Fibroblast of pulmonary artery (primary cell): ENCODE measurements around the gene GMDS.

ENCODE experiments used
- DNase-seq: peaks from one replicate; pipeline ENCODE4 v3.0.0-alpha.2; 2010; ENCODE audit warnings: low read depth
- H3K4me3 ChIP-seq: replicated peaks from 2 replicates; pipeline ENCODE4 v1.5.1; 2011; ENCODE audit warnings: low read depth, mild to moderate bottlenecking, control low read depth, low read length, moderate library complexity
- TF ChIP-seq, protein P1 (sequence below): IDR thresholded peaks from 2 replicates; pipeline ENCODE4 v1.5.1; 2011; ENCODE audit warnings: mild to moderate bottlenecking, control low read depth, low read length, inconsistent platforms; ENCODE audit errors: missing control alignments

GMDS gene

DNA sequence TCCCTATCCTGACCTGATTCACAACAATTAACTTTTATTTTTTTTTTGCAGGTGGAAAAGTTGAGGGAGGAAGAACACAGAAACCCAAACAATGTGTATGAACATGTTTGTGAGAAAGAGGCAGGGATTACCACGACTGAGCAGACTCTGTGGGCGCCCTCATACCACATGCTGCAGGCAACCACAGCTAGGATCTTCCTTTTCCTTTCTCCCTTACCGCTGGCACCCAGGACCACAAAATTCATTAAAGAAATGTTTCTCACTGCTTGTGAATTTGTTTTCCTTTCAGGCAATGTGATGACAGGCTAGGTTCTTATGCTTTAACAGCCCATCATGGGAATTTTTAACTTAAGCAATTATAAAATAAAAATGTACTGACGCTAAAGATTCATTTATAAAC lies 287.1 kb downstream of the GMDS start:
- DNase-seq: no peak
- no peak overlapping the region for H3K4me3 ChIP-seq
- TF ChIP-seq, protein P1, sequence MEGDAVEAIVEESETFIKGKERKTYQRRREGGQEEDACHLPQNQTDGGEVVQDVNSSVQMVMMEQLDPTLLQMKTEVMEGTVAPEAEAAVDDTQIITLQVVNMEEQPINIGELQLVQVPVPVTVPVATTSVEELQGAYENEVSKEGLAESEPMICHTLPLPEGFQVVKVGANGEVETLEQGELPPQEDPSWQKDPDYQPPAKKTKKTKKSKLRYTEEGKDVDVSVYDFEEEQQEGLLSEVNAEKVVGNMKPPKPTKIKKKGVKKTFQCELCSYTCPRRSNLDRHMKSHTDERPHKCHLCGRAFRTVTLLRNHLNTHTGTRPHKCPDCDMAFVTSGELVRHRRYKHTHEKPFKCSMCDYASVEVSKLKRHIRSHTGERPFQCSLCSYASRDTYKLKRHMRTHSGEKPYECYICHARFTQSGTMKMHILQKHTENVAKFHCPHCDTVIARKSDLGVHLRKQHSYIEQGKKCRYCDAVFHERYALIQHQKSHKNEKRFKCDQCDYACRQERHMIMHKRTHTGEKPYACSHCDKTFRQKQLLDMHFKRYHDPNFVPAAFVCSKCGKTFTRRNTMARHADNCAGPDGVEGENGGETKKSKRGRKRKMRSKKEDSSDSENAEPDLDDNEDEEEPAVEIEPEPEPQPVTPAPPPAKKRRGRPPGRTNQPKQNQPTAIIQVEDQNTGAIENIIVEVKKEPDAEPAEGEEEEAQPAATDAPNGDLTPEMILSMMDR: no peak

DNA sequence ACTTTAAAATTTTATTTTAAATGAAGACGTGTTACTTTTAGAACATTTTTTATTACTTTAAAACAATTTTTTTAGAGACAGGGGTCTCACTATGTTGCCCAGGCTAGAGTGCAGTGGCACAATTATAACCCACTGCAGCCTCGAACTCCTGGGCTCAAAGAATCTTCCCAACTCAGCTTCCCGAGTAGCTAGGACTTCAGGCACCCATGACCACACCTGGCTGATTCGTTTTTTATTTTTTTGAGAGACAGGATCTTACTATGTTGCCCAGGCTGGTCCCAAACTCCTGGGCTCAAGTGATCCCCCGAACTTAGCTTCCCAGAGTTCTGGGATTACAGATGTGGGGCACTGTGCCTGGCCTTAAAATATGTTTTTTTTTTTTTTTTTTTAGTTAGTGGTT lies 287.7 kb downstream of the GMDS start:
- TF ChIP-seq, protein P1: no peak
- no peak overlapping the region for H3K4me3 ChIP-seq
- DNase-seq: no peak

DNA sequence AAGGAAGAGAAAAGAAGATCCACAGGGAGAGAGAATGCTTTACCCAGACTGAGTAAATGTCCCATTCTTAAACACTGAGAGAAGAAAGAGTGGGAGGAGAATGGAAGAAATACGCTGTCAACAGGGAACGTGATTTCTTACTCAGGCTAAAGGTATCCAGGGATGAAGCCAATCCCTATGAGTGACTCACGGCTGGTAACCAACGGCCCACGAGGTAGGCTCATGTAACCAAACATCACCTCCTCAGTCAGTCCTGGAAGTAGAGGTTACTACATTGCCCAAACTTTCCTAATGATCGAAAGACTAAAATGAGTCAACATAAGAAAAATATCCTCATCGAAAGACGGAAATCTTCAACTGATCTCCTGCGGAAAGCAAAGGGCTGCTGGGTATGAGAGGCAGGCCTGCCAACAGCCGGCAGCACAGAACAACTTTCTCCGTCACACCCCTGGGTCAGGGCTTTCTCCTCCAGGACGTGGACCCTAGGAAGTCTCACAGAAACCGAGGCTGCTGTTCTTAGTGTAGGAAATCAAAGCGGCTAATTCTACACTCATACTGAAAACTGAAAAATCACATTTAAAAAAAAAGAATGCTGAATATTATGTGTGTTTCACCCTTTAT lies 292.6 kb downstream of the GMDS start:
- DNase-seq: peak; percentile 91
- no peak overlapping the region for H3K4me3 ChIP-seq
- TF ChIP-seq, protein P1: no peak

DNA sequence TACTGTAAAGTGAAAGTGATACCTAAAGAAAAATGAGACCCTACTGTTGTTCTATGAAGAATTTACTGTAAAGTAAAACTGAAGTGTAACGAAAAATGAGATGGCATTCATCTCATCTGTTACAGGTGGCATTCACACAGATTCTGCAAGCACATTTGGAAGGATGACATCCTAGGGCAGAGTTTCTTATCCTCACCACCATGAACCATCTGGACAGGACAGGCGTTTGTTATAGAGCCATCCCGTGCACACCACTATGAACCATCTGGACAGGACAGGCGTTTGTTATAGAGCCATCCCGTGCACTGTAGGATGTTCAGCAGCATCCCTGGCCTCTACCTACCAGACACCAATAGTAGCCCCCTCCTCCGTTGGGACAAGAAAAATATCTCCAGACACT lies 294.8 kb downstream of the GMDS start:
- H3K4me3 ChIP-seq: no peak overlapping the region
- TF ChIP-seq, protein P1: no peak
- DNase-seq: no peak

DNA sequence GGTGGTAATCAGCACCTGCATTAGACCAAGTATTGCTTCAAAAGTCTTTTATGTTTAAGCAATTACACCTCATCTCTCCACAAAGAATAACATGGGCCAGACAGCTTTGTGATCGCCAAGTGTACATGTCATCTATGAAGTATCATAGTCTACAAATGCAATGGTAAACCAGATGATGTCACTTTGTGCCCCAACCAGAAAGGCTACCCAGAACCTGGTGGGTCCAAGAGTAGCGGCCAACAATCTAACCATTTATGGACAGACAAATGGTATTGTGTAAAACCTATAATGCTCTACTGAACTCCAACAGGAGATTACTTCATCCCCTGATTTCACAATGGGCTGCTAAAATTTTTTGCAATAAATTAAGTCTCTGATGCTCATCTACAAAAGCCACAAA lies 295.9 kb downstream of the GMDS start:
- peak; percentile 63 for DNase-seq
- TF ChIP-seq, protein P1: no peak
- no peak overlapping the region for H3K4me3 ChIP-seq

DNA sequence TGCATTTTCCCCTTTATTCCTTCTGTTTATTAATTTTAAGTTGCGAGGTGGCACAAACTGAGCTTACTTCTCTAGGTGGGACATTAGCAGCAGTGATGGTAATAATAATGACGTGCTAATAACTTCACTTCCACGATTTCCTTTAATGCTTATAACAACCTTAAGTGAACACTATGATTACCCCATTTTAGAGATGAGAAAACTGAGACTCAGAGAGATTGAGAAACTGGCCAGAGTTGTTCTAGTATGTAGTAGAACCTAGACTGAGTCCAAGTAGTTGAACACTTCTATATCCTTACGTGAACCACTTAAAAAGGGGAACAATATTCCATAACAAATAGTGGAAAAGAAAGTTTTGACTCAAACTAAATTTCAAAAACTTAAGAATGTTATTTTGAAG lies 297.5 kb downstream of the GMDS start:
- TF ChIP-seq, protein P1: no peak
- no peak overlapping the region for H3K4me3 ChIP-seq
- DNase-seq: no peak

DNA sequence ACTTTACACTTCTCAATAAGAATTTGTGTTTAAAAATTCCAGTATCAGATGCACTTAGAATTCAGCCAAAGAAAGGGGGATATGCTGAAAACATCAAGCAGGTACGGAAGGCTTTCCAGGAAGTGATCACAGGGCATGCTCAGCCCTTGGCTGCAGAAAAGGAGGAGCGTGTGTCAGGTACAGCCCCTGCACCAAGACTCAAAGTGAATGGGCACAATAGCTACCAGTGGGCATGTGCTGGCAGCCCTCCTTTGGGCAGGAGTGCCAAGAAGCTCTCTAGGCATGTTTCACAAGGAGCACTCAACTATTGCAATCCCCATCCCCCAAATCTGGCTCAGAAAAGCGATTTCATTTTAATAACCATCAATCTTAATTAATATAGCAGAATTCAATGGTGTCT lies 298.8 kb downstream of the GMDS start:
- TF ChIP-seq, protein P1: no peak
- H3K4me3 ChIP-seq: no peak overlapping the region

More for the DNA sequence above, 298.8 kb downstream of the GMDS start:
- DNase-seq: no peak
